Esophagus squamous epithelium (tissue), 5 donors: ENCODE results near the gene CCDC74A. TPM values are rescaled to one million over a fixed set of nuclear protein-coding genes. Genes with fewer than 3 reads are reported as not detected.
"Not testable (repeated sequence)": the region's sequence is repeated elsewhere in the genome, so short reads cannot be mapped to it uniquely, and the experiment has no call there.

ENCODE experiments used
- DNase-seq: peaks from one replicate; lab custom pipeline; 2025; lab: John Stamatoyannopoulos, UW
- H3K27ac ChIP-seq, 4 donors: fragments of 200-600 bp; sonication (generic); one replicate each; pipeline ENCODE4 v1.5.1; 2016 to 2019; ENCODE audit warnings: mild to moderate bottlenecking in 1 of 4
- H3K27me3 ChIP-seq, 4 donors: fragments of 200-600 bp; sonication (generic); 1 replicate in 3 of 4; 2 replicates in 1 of 4; pipeline versions ENCODE4 v1.5.1 to v1.6.0; 2017 to 2021; ENCODE audit warnings: antibody characterized with exemption in 1 of 4
- H3K36me3 ChIP-seq, 3 donors: fragments of 200-600 bp; sonication (generic); one replicate each; pipeline ENCODE4 v1.5.1; 2016 to 2019
- H3K4me1 ChIP-seq, 3 donors: fragments of 200-600 bp; sonication (generic); one replicate each; pipeline ENCODE4 v1.5.1; 2017 to 2019
- H3K4me3 ChIP-seq, 4 donors: fragments of 200-600 bp; sonication (generic); 1 replicate in 3 of 4; 2 replicates in 1 of 4; pipeline ENCODE4 v1.5.1; 2016 to 2019; ENCODE audit warnings: mild to moderate bottlenecking in 2 of 4, moderate library complexity in 1 of 4
- H3K9me3 ChIP-seq, 3 donors: fragments of 200-600 bp; sonication (generic); one replicate each; pipeline ENCODE4 v1.5.1; 2016 to 2019
- CTCF ChIP-seq, 6 experiments: fragments of 450-650 bp in 4 of 6; fragments of 200-600 bp in 2 of 6; sonication (generic) in 2 of 6; IDR thresholded peaks; one replicate each; pipeline ENCODE4 v1.5.1; 2016 to 2019; ENCODE audit warnings: antibody characterized with exemption in 6 of 6, mild to moderate bottlenecking in 4 of 6, moderate library complexity in 4 of 6
- POLR2A ChIP-seq, 4 donors: fragments of 450-650 bp; IDR thresholded peaks; one replicate each; pipeline ENCODE4 v1.6.1; 2017; ENCODE audit warnings: antibody characterized with exemption in 4 of 4, mild to moderate bottlenecking in 4 of 4, moderate library complexity in 3 of 4
- WGBS, 2 donors: methylation state at CpG; one replicate each; pipeline ENCODE4 v1.1.5; 2018; 5-methylcytosine and 5-hydroxymethylcytosine counted together
- intact Hi-C: fragments of 100-400 bp; cut with DNase I; formaldehyde crosslinking; loops from one replicate; pipeline ENCODE4 v1.15.0; 2022
- total RNA-seq, 4 donors: library from RNA; depleted of rRNA; stranded (reverse); fragments of >200 nt; gene quantifications; one replicate each; pipeline ENCODE4 v1.1.0, GENCODE V29; 2016
- donor health status: DM: yes; HTN: yes; CAD: no.

CCDC74A gene
- total RNA-seq, 4 donors from 2014 or later = 2.3 to 3.8 (median 2.7) TPM

GRCh38 chr2:131542438-131543384, 15.0 kb downstream of the CCDC74A start:
- no peaks in the 10 kb centered on the region for H3K4me1 ChIP-seq
- TF ChIP-seq POLR2A (IDR thresholded peaks at IDR 0.05) = no peak
- no peak for TF ChIP-seq CTCF (IDR thresholded peaks at IDR 0.05)
- no peak overlapping the region for H3K4me3 ChIP-seq
- intact Hi-C loops = no loop called here
- no peak overlapping the region for H3K27ac ChIP-seq
- H3K36me3 ChIP-seq = no peaks in the 10 kb centered on the region
- no peak for DNase-seq
- H3K27me3 ChIP-seq = no peaks in the 10 kb centered on the region
- no peaks in the 10 kb centered on the region for H3K9me3 ChIP-seq
- WGBS, 2 donors = 92 to 93% methylated on average over 24 of the region's 24 CpGs

- Histone ChIP-seq H3K27me3 (no peaks in the 10 kb centered on the region), H3K4me1 (no peaks in the 10 kb centered on the region), H3K27ac (no peak overlapping the region), H3K4me3 (no peak overlapping the region), H3K36me3 (no peaks in the 10 kb centered on the region), H3K9me3 (no peaks in the 10 kb centered on the region)
- 97 to 98% methylated on average over 4 to 10 of the region's 22 CpGs for WGBS, 2 donors
- intact Hi-C loops = no loop called here
- TF ChIP-seq CTCF (IDR thresholded peaks at IDR 0.05) (no peak), POLR2A (IDR thresholded peaks at IDR 0.05) (no peak)
- no peak for DNase-seq
Observed at GRCh38 chr2:131543385-131543891, 15.8 kb downstream of the CCDC74A start.

- H3K36me3 ChIP-seq, intact Hi-C loops, H3K27ac ChIP-seq, H3K9me3 ChIP-seq, DNase-seq, H3K27me3 ChIP-seq, H3K4me1 ChIP-seq, H3K4me3 ChIP-seq: not testable (repeated sequence)
- WGBS, 2 donors = 0 to 100% methylated on average over 1 to 2 of the region's 26 CpGs
Observed at GRCh38 chr2:131544006-131544812, 16.5 kb downstream of the CCDC74A start.

GRCh38 chr2:131544813-131545165, 17.1 kb downstream of the CCDC74A start:
- H3K4me1 ChIP-seq, intact Hi-C loops, H3K9me3 ChIP-seq, H3K27ac ChIP-seq, H3K36me3 ChIP-seq, H3K4me3 ChIP-seq, H3K27me3 ChIP-seq, DNase-seq: not testable (repeated sequence)
- no CpG with 5 or more reads among the region's 7 CpGs for WGBS, 2 donors

GRCh38 chr2:131552871-131553270, 25.2 kb downstream of the CCDC74A start:
- TF ChIP-seq POLR2A (IDR thresholded peaks at IDR 0.05) (no peak), CTCF (IDR thresholded peaks at IDR 0.05) (no peak)
- peaks cover 0 to 13% (median 0%) of the 10 kb centered on the region in 4 donors for H3K27me3 ChIP-seq
- no peak overlapping the region for H3K4me3 ChIP-seq
- H3K4me1 ChIP-seq = no peaks in the 10 kb centered on the region
- H3K36me3 ChIP-seq = no peaks in the 10 kb centered on the region
- no peaks in the 10 kb centered on the region for H3K9me3 ChIP-seq
- no peak overlapping the region for H3K27ac ChIP-seq
- intact Hi-C loops = no loop called here
- no peak for DNase-seq
- 71 to 83% methylated on average over 11 of the region's 11 CpGs for WGBS, 2 donors

GRCh38 chr2:131556998-131557397, 29.3 kb downstream of the CCDC74A start:
- no peaks in the 10 kb centered on the region for H3K4me1 ChIP-seq
- TF ChIP-seq CTCF (IDR thresholded peaks at IDR 0.05) (no peak), POLR2A (IDR thresholded peaks at IDR 0.05) (no peak)
- 87 to 89% methylated on average over 7 of the region's 7 CpGs for WGBS, 2 donors
- no peak overlapping the region for H3K4me3 ChIP-seq
- no peaks in the 10 kb centered on the region for H3K9me3 ChIP-seq
- DNase-seq = no peak
- intact Hi-C loops = no loop called here
- no peaks in the 10 kb centered on the region for H3K36me3 ChIP-seq
- H3K27me3 ChIP-seq = peaks cover 0 to 17% (median 0%) of the 10 kb centered on the region in 4 donors
- H3K27ac ChIP-seq = no peak overlapping the region
